HG03439 (cell line): ENCODE data around the gene KBTBD2.
"Not testable (repeated sequence)": the region's sequence is repeated elsewhere in the genome, so short reads cannot be mapped to it uniquely, and the experiment has no call there.

Experiments
- ATAC-seq: cut with Tn5 transposase; IDR thresholded peaks from one replicate; pipeline ENCODE4 v1.9.1; 2021; ENCODE audit warnings: mild to moderate bottlenecking, moderate library complexity; ENCODE audit not compliant: unreplicated experiment

Gene KBTBD2

DNA sequence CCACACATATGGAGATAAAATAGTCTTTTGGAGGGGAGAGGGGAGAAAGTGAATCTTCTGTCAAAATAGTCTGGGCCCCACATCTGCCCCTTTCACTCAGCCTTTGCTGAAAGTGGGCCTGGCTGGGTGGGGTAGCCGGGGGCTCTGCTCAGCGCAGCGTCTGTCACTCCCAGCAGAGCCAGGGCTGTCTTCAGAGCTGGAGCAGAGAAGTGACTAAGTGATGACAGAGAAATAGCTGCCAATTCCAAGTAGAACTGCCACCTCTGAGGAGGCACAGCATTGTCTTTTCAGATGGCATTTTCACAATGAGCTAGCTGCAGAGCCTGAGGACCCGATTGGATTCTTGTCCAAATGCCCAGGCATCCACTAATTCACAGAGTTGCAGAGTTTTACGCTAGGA is 34.5 kb downstream of the KBTBD2 start:
- not testable (repeated sequence) for ATAC-seq

GRCh38 chr7:32855837-32856775 is 35.5 kb downstream of the KBTBD2 start:
- ATAC-seq, result not testable (repeated sequence)

- not testable (repeated sequence) for ATAC-seq
Measured at GRCh38 chr7:32850654-32851053, 40.9 kb downstream of the KBTBD2 start.

DNA sequence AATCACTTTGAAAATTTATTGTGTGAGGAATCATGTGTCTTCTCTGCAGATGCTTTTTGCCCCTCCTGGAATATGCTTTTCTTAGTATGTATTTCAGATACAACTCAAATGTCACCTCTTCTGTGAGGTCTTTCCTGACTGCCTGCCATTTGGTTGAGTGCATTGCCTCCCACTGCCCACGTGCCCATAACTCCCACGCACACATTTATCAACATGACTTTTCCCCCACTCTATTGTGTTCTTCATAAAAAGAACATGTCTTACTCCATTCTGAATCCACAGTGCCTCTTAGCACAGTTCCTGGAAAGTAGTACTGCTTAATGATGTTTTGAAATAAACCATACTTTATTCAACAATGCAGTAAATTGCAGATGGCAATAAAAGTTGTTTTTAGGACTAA is 42.9 kb downstream of the KBTBD2 start:
- not testable (repeated sequence) for ATAC-seq

GRCh38 chr7:32846630-32847225 is 44.8 kb downstream of the KBTBD2 start:
- ATAC-seq, result peak; percentile 100

- ATAC-seq, result not testable (repeated sequence)
Measured at GRCh38 chr7:32844748-32845147, 46.8 kb downstream of the KBTBD2 start.

GRCh38 chr7:32843763-32844162 is 47.8 kb downstream of the KBTBD2 start:
- not testable (repeated sequence) for ATAC-seq

DNA sequence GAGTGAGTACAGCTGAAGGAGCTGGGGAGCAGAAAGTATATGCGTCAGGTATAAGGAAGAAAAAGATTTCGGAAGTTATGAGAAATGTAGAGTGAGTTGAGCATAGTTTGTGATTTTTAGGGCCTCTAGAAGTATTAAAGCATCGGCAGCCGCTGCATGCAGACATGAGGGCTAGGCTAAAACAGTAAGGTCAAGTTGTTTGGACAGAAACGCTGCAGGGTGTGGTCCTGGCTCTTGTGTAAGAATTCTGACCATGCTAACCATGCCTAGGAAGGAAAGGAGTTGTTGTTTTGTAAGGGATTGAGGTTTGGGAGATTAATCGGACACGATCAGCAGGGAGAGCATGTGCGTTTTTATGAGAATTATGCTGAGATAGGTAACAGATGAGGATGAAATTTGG is 51.7 kb downstream of the KBTBD2 start:
- ATAC-seq, result not testable (repeated sequence)

DNA sequence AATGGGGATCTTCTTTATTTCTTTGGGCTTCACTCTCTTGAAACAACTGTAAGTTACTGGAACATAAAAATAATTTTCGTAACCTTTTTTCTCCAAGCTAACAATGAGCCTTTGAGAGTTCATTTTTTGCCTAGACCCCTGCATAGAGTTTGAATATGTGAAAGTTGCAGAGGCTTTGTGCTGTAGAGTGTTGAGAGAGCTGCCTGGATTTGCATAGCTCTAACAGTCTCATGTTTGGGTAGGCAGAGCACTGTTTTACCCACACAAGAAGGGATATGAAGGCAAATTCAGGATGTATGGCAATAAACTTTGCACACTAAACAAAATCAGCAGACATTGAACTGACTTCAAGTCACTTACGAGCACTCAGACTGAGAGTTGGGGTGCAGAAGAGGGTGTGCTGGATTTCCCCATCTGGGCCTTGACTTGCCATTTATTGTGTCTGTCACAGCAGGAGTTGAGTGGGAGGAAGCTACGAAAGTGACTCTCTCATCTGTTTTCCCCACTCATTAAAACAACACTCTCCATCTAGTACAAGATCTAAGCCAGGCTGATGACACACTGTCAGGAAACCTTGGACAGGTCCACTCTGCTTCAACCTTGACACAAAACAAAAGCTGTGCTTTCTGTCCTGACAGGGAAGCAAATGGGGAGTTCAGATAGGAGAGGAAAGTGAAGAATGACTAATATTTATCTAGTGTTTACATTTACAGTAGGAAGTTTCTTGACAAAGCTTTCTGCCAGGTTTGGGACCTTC is 62.4 kb downstream of the KBTBD2 start:
- peak; percentile 59 for ATAC-seq
